GM12878 (cell line): ENCODE measurements around the gene ENOX2. TPM values are rescaled to one million over a fixed set of nuclear protein-coding genes. Genes with fewer than 3 reads are reported as not detected.
"Not testable (repeated sequence)": the region's sequence is repeated elsewhere in the genome, so short reads cannot be mapped to it uniquely, and the experiment has no call there.

Experiments used
- ATAC-seq: fragments of 200-7000 bp; cut with Tn5 transposase; 3 replicates; pipeline ENCODE4 v1.9.1; 2020; ENCODE audit warnings: mild to moderate bottlenecking, moderate library complexity
- BruUV-seq: library from RNA; stranded (reverse); fragments of 400-500 nt; replicated peaks from 2 replicates; lab custom pipeline; 2021; lab: Mats Ljungman, UMichigan
- CTCF ChIA-PET: fragments of 300-600 bp; sonication (Branson Sonifier 250); formaldehyde crosslinking; extraction: SDS; loops from one replicate; lab custom pipeline; 2021; ENCODE audit warnings: inconsistent platforms; lab: Yijun Ruan, JAX
- POLR2A ChIA-PET: fragments of 350-600 bp; formaldehyde crosslinking; extraction: SDS; loops from one replicate; lab custom pipeline; 2021; ENCODE audit warnings: inconsistent platforms; lab: Charles Lee
- RAD21 ChIA-PET: fragments of 300-600 bp; sonication (Branson Sonifier 250); formaldehyde crosslinking; loops from one replicate; lab custom pipeline; 2023; ENCODE audit warnings: antibody characterized with exemption; ENCODE audit not compliant: unreplicated experiment; lab: Charles Lee
- SMC1A ChIA-PET: fragments of 300-600 bp; sonication (Branson Sonifier 250); formaldehyde crosslinking; loops from one replicate; lab custom pipeline; 2023; ENCODE audit not compliant: unreplicated experiment, uncharacterized antibody; lab: Charles Lee
- DNase-seq: peaks from one replicate; pipeline ENCODE4 v3.0.0-alpha.2; 2011; ENCODE audit warnings: low read depth, low spot score
- FAIRE-seq: peaks from 3 replicates; lab custom pipeline; 2011; peaks lifted over from hg19 to GRCh38; lab: Jason Lieb, UNC
- H2AFZ ChIP-seq: 2 replicates; pipeline ENCODE4 v1.6.0; 2011; ENCODE audit warnings: low read depth, low read length, control low read depth; ENCODE audit not compliant: control insufficient read depth
- H3K27ac ChIP-seq: 2 replicates; pipeline ENCODE4 v1.5.1; 2011; ENCODE audit warnings: control low read depth; ENCODE audit not compliant: control insufficient read depth, insufficient read depth
- H3K27me3 ChIP-seq, 2 experiments: replicated peaks in 1 of 2; 2 replicates each; pipeline versions ENCODE4 v1.6.0 to v1.6.1; 2011; ENCODE audit warnings: low read length in 1 of 2; ENCODE audit not compliant: control insufficient read depth in 2 of 2, insufficient read depth in 2 of 2
- H3K36me3 ChIP-seq, 2 experiments: 2 replicates each; pipeline ENCODE4 v1.5.1; 2011; ENCODE audit warnings: low read length in 1 of 2; ENCODE audit not compliant: control insufficient read depth in 2 of 2, insufficient read depth in 2 of 2
- H3K4me1 ChIP-seq: 2 replicates; pipeline ENCODE4 v1.6.1; 2011; ENCODE audit warnings: mild to moderate bottlenecking, low read length, moderate library complexity, mixed read lengths; ENCODE audit not compliant: control insufficient read depth, insufficient read depth
- H3K4me2 ChIP-seq: 2 replicates; pipeline ENCODE4 v1.6.0; 2011; ENCODE audit warnings: control low read depth; ENCODE audit not compliant: control insufficient read depth, insufficient read depth
- H3K4me3 ChIP-seq: fragments of 200-600 bp; sonication (generic); 2 replicates; pipeline ENCODE4 v1.5.1; 2016
- H3K79me2 ChIP-seq: 2 replicates; pipeline ENCODE4 v1.6.0; 2011; ENCODE audit warnings: low read length; ENCODE audit not compliant: control insufficient read depth, insufficient read depth
- H3K9ac ChIP-seq: 2 replicates; pipeline ENCODE4 v1.8.0; 2011; ENCODE audit warnings: low read length, control low read depth, mixed read lengths; ENCODE audit not compliant: control insufficient read depth, insufficient read depth
- H3K9me3 ChIP-seq: replicated peaks from 3 replicates; pipeline ENCODE4 v1.5.1; 2011; ENCODE audit warnings: mild to moderate bottlenecking, low read length; ENCODE audit not compliant: control insufficient read depth, insufficient read depth
- H4K20me1 ChIP-seq: 2 replicates; pipeline ENCODE4 v1.6.0; 2011; ENCODE audit not compliant: control insufficient read depth, insufficient read depth
- ATF7 ChIP-seq: fragments of 450-650 bp; IDR thresholded peaks from 2 replicates; pipeline ENCODE4 v1.6.1; 2016; ENCODE audit warnings: low read depth, mild to moderate bottlenecking
- CEBPB ChIP-seq, 2 experiments: fragments of 150-350 bp in 1 of 2; IDR thresholded peaks; 2 replicates each; pipeline ENCODE4 v1.6.1; 2012 to 2014; ENCODE audit warnings: low read depth in 2 of 2, low read length in 2 of 2, borderline replicate concordance in 1 of 2, inconsistent platforms in 1 of 2
- CHD1 ChIP-seq: IDR thresholded peaks from 2 replicates; pipeline ENCODE4 v1.6.1; 2012; ENCODE audit warnings: low read depth, low read length, improper control_type of control experiment
- E2F8 ChIP-seq: fragments of 450-650 bp; IDR thresholded peaks from 2 replicates; pipeline ENCODE4 v1.6.1; 2018; ENCODE audit warnings: mild to moderate bottlenecking, low read depth, moderate library complexity; ENCODE audit not compliant: partially characterized antibody
- RCOR1 ChIP-seq: conservative IDR thresholded peaks from 2 replicates; pipeline ENCODE4 v1.6.1; 2012; ENCODE audit warnings: low read depth, low read length, improper control_type of control experiment
- STAT3 ChIP-seq: IDR thresholded peaks from 2 replicates; pipeline ENCODE4 v1.6.1; 2011; ENCODE audit warnings: low read depth, low read length, improper control_type of control experiment
- YBX1 ChIP-seq: fragments of 450-650 bp; IDR thresholded peaks from 2 replicates; pipeline ENCODE4 v1.6.1; 2016; ENCODE audit warnings: antibody characterized with exemption
- WGBS: methylation state at CpG from one replicate; pipeline ENCODE4 v1.1.6; 2016; ENCODE audit warnings: low lambda C conversion rate; ENCODE audit not compliant: insufficient replicate concordance, insufficient coverage; ENCODE audit errors: missing lambda C conversion rate; 5-methylcytosine and 5-hydroxymethylcytosine counted together
- in situ Hi-C: fragments of 300-500 bp; cut with MboI; formaldehyde crosslinking; loops from 9 replicates; pipeline ENCODE4 v1.14.3; 2018; ENCODE audit warnings: mixed read lengths
- intact Hi-C: fragments of 100-400 bp; cut with micrococcal nuclease; formaldehyde crosslinking; loops from one replicate; pipeline ENCODE4 v1.14.2; 2022; ENCODE audit not compliant: unreplicated experiment
- polyA plus RNA-seq, 11 experiments: library from polyadenylated mRNA; depleted of rRNA in 4 of 11; unstranded in 6 of 11; stranded (reverse) in 5 of 11; fragments of >200 nt; fragmentation: Nextera tagmentation in 4 of 11; fragmentation: Illumina TruSeq in 1 of 11; extraction: Ambion mirVana in 4 of 11; extraction: Trizol in 1 of 11; gene quantifications; 1 replicate in 1 of 11; 2 replicates in 10 of 11; pipeline versions ENCODE4 v1.2.1 to v1.2.3, GENCODE V29; 2011 to 2016; ENCODE audit warnings: inconsistent platforms in 2 of 11, missing spikeins in 2 of 11, low read depth in 1 of 11
- total RNA-seq, 4 experiments: library from RNA; depleted of rRNA in 3 of 4; stranded (reverse); fragments of >200 nt in 3 of 4; fragmentation: Illumina TruSeq in 1 of 4; extraction: Trizol in 1 of 4; gene quantifications; 2 replicates each; pipeline versions ENCODE4 v1.2.1 to v1.2.3, GENCODE V29; 2013 to 2021

ENOX2 gene
- total and polyA plus RNA-seq, 10 of the 15 experiments (the other 5 are each of a cell fraction or from before 2014, with no cell fraction given), result 3.2 to 13.0 (median 7.7) TPM

GRCh38 chrX:130793975-130794374, 109.0 kb downstream of the ENOX2 start (continued):
- TF ChIP-seq RCOR1 (no peak), E2F8 (no peak), YBX1 (no peak), CEBPB (IDR thresholded peaks at IDR 0.05; ENCODE audit: borderline replicate concordance in 1 of 2, low read depth in 2 of 2, low read length in 2 of 2) (no peak), ATF7 (no peak), STAT3 (no peak), CHD1 (no peak)

GRCh38 chrX:130791870-130792269, 111.1 kb downstream of the ENOX2 start:
- H3K4me2 ChIP-seq, H3K4me3 ChIP-seq, POLR2A ChIA-PET, DNase-seq, SMC1A ChIA-PET, in situ Hi-C loops, H2AFZ ChIP-seq, H3K79me2 ChIP-seq, H4K20me1 ChIP-seq, H3K36me3 ChIP-seq, ATAC-seq, CTCF ChIA-PET, intact Hi-C loops, BruUV-seq, H3K4me1 ChIP-seq, H3K27ac ChIP-seq, FAIRE-seq, H3K9me3 ChIP-seq, H3K9ac ChIP-seq, H3K27me3 ChIP-seq, RAD21 ChIA-PET: not testable (repeated sequence)
- WGBS, result 35% methylated on average over 2 of the region's 2 CpGs
